Thymus (tissue), 11 donors: Measurements from ENCODE around the gene IGLL5. TPM values are rescaled to one million over a fixed set of nuclear protein-coding genes. Genes with fewer than 3 reads are reported as not detected.

ENCODE experiments used
- DNase-seq, 9 donors: peaks; one replicate each; pipeline ENCODE4 v3.0.0-alpha.2; 2013; ENCODE audit warnings: low spot score in 9 of 9, low read depth in 6 of 9, missing footprints in 1 of 9
- H3K27ac ChIP-seq, 2 donors: one replicate each; pipeline ENCODE4 v1.5.1; 2013; ENCODE audit warnings: control low read depth in 1 of 2, low read depth in 1 of 2, low read length in 1 of 2, mild to moderate bottlenecking in 1 of 2, moderate library complexity in 1 of 2
- H3K27me3 ChIP-seq, 2 donors: one replicate each; pipeline ENCODE4 v1.5.1; 2013; ENCODE audit warnings: low read length in 1 of 2; ENCODE audit not compliant: control insufficient read depth in 2 of 2, insufficient read depth in 1 of 2
- H3K36me3 ChIP-seq, 2 donors: one replicate each; pipeline ENCODE4 v1.5.1; 2013; ENCODE audit warnings: low read length in 1 of 2, mild to moderate bottlenecking in 1 of 2, moderate library complexity in 1 of 2; ENCODE audit not compliant: control insufficient read depth in 2 of 2, insufficient read depth in 2 of 2
- H3K4me1 ChIP-seq, 2 donors: one replicate each; pipeline ENCODE4 v1.5.1; 2013; ENCODE audit warnings: low read length in 2 of 2; ENCODE audit not compliant: control insufficient read depth in 2 of 2, insufficient read depth in 2 of 2
- H3K4me3 ChIP-seq, 2 donors: one replicate each; pipeline ENCODE4 v1.5.1; 2013; ENCODE audit warnings: low read length in 2 of 2, control low read depth in 1 of 2, mild to moderate bottlenecking in 1 of 2
- H3K9me3 ChIP-seq, 2 donors: one replicate each; pipeline ENCODE4 v1.5.1; 2013; ENCODE audit warnings: low read length in 1 of 2, mild to moderate bottlenecking in 1 of 2; ENCODE audit not compliant: control insufficient read depth in 2 of 2, insufficient read depth in 1 of 2
- WGBS: extraction: QIAGEN DNeasy Blood & Tissue Kit; methylation state at CpG from one replicate; pipeline ENCODE4 v1.1.7; 2013; 5-methylcytosine and 5-hydroxymethylcytosine counted together
- polyA plus RNA-seq: library from polyadenylated mRNA; stranded (reverse); fragments of 200-250 nt; gene quantifications from one replicate; pipeline ENCODE4 v1.2.3, GENCODE V29; 2013
- total RNA-seq: library from RNA; stranded (reverse); fragments of 120-200 nt; gene quantifications from one replicate; pipeline ENCODE4 v1.2.4, GENCODE V29; 2013
- donor health status: healthy.

IGLL5 gene
- total and polyA plus RNA-seq, 2 donors: 2.3 to 29.9 TPM

- Histone ChIP-seq H3K4me1 (peaks cover 47 to 71% of the 10 kb centered on the region in 2 donors), H3K9me3 (no peaks in the 10 kb centered on the region), H3K36me3 (no peaks in the 10 kb centered on the region), H3K4me3 (no peak overlapping the region), H3K27ac (no peak overlapping the region), H3K27me3 (peaks cover 0 to 6% of the 10 kb centered on the region in 2 donors)
- no peak for DNase-seq
- WGBS: 95% methylated on average over 9 of the region's 9 CpGs
Observed at GRCh38 chr22:22880645-22881044, 7.0 kb upstream of the IGLL5 start.

GRCh38 chr22:22881116-22882000 is 6.3 kb upstream of the IGLL5 start:
- no peaks in the 10 kb centered on the region for H3K9me3 ChIP-seq
- peaks cover 0 to 6% of the 10 kb centered on the region in 2 donors for H3K27me3 ChIP-seq
- 94% methylated on average over 10 of the region's 10 CpGs for WGBS
- H3K36me3 ChIP-seq: no peaks in the 10 kb centered on the region
- DNase-seq: no peak
- no peak overlapping the region for H3K4me3 ChIP-seq
- H3K27ac ChIP-seq: no peak overlapping the region
- peaks cover 48 to 73% of the 10 kb centered on the region in 2 donors for H3K4me1 ChIP-seq

- no peaks in the 10 kb centered on the region for H3K9me3 ChIP-seq
- H3K4me3 ChIP-seq: no peak overlapping the region
- H3K27ac ChIP-seq: no peak overlapping the region
- peaks cover 4 to 12% of the 10 kb centered on the region in 2 donors for H3K27me3 ChIP-seq
- DNase-seq: no peak
- 95% methylated on average over 6 of the region's 6 CpGs for WGBS
- peaks cover 48 to 73% of the 10 kb centered on the region in 2 donors for H3K4me1 ChIP-seq
- no peaks in the 10 kb centered on the region for H3K36me3 ChIP-seq
Observed at GRCh38 chr22:22882033-22882717, 5.4 kb upstream of the IGLL5 start.

- no peak overlapping the region for H3K4me3 ChIP-seq
- H3K36me3 ChIP-seq: no peaks in the 10 kb centered on the region
- H3K27ac ChIP-seq: no peak overlapping the region
- peaks cover 6 to 19% of the 10 kb centered on the region in 2 donors for H3K27me3 ChIP-seq
- DNase-seq: no peak
- WGBS: 96% methylated on average over 11 of the region's 11 CpGs
- H3K9me3 ChIP-seq: no peaks in the 10 kb centered on the region
- peaks cover 48 to 65% of the 10 kb centered on the region in 2 donors for H3K4me1 ChIP-seq
Observed at GRCh38 chr22:22883090-22883727, 4.4 kb upstream of the IGLL5 start.

- Histone ChIP-seq H3K9me3 (no peaks in the 10 kb centered on the region), H3K4me1 (peaks cover 42 to 60% of the 10 kb centered on the region in 2 donors), H3K36me3 (no peaks in the 10 kb centered on the region), H3K27ac (no peak overlapping the region), H3K27me3 (peaks cover 6 to 27% of the 10 kb centered on the region in 2 donors), H3K4me3 (no peak overlapping the region)
- 28% methylated on average over 3 of the region's 3 CpGs for WGBS
- peak; percentile 66 to 92 (median 86) for DNase-seq
Observed at GRCh38 chr22:22884010-22884887, 3.4 kb upstream of the IGLL5 start.

- H3K27ac ChIP-seq: no peak overlapping the region
- H3K9me3 ChIP-seq: no peaks in the 10 kb centered on the region
- no peak overlapping the region for H3K4me3 ChIP-seq
- WGBS: 43% methylated on average over 9 of the region's 9 CpGs
- peaks cover 34 to 51% of the 10 kb centered on the region in 2 donors for H3K4me1 ChIP-seq
- no peaks in the 10 kb centered on the region for H3K36me3 ChIP-seq
- DNase-seq: peak in 5 of 9 donors; percentile 56 to 86 (median 68)
- peaks cover 6 to 30% of the 10 kb centered on the region in 2 donors for H3K27me3 ChIP-seq
Observed at GRCh38 chr22:22884888-22885840, 2.5 kb upstream of the IGLL5 start.

- H3K9me3 ChIP-seq: no peaks in the 10 kb centered on the region
- 98% methylated on average over 4 of the region's 4 CpGs for WGBS
- H3K27ac ChIP-seq: no peak overlapping the region
- no peaks in the 10 kb centered on the region for H3K36me3 ChIP-seq
- no peak for DNase-seq
- peaks cover 25 to 37% of the 10 kb centered on the region in 2 donors for H3K4me1 ChIP-seq
- H3K4me3 ChIP-seq: no peak overlapping the region
- peaks cover 6 to 30% of the 10 kb centered on the region in 2 donors for H3K27me3 ChIP-seq
Observed at GRCh38 chr22:22886546-22886945, 1.1 kb upstream of the IGLL5 start.
